GM21390 (cell line): ENCODE results near the gene SCGB1C1.

Experiments
- ATAC-seq: cut with Tn5 transposase; IDR thresholded peaks from one replicate; pipeline ENCODE4 v1.9.1; 2021; ENCODE audit not compliant: unreplicated experiment

The SCGB1C1 gene

DNA sequence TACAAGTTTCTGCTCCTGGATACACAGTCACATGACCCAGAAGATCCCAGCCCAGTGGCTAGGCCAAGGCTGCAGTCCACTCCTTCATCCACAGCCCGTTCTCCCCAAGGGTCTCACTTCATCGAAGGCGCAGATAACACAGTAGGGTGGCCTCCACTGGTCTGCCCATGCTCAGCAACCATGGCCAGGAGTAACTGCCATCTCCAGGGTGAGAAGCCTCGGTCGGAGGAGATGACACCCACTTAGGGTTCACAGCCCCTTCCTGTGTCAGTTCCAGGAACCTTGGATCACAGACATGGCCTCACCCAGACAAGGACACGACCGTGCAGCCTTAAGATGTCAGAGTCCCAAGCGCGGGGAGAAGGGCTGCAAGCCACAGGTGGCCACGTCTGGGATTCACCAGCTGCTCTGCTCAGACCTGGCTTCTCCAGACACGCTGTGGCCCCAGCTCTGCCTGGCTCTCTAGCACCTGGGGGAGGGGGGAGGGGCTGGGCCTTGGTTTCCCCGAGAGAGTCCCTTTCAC lies 11.8 kb downstream of the SCGB1C1 start:
- ATAC-seq: no peak

DNA sequence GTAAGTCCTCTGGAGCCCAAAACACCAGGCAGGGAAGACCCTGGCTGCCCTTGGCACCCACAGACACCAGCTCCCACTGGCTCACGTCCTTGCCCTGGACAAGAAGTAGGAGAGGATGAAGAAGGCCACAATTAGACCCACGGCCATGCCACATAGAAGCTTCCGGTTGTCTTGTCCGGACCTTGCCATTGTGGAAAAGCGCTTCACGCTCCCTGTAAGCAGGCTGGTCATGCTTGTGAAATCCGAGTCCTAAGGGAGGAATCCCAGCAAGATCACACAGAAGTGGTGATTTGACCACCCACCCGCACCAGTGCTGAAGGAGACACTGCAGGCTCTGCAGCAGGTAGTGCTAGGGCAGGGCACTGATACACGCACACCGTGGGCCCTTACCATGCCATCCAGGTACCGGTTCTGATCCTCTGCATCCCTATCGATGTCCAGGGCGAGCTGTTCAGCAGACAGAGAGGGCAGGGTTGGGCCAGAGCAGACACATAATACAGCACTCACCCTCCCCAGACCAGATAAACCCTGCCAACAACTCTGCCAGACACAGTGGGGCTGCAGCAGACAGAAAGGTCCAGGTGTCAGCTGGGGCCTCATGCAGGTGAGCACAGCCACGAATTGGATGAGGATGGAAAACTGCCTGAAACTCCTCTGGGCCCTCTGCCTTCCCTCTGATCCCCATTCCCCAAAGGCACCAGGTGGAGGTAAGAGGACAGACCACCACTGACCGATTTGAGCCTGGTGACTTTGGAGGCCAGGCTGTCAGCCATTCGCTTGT lies 12.5 kb downstream of the SCGB1C1 start:
- no peak for ATAC-seq

DNA sequence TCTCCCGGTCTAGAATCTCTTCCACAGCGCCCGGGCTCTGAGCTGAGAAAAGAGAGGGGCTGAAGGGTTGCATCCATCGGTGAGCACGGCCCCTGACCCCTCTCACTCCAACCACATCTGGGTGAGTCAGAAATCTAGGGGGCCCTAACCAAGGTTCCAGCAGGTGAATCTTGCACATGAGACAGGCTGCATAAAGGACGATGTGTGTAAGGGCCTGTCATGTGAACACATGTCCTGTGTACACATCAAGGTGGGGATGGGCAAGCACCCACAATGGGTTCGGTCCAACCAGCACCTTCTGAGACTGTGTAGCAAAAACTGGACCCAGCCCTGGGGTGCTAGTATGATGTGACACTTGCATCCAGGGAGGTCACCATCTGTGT lies 13.1 kb downstream of the SCGB1C1 start:
- ATAC-seq: no peak

DNA sequence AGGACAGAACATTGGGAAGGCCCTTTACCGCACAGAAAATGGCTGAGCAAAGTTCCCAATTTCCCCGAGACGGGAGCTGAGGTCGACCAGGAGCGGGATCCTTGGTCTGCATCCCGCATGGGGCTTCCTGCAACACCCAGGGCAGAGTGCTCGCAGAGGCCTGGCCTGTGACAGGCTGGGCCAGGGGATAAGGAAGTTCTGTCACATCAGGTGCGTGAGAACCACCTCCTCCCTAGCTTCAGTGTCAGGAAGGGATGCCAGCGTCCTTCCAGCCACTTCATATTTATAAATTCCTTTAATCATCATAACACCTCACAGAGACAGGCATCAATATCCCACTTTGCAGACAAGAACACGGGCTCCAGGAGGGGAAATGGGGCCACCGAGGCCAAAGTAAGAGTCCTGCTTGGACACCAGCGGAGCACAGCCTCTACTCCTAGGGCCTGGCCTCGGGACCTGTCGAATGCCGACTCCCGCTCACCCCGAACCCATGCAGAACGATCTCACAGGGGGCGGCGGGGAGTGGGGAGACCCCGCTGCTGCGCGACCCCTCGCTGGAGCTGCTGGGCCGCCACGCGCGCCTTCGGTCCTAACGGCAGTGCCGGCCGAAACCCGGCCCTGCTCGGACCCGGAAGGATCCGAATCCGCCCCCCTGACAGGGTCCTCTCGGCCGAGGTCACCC lies 13.8 kb downstream of the SCGB1C1 start:
- peak; percentile 2 for ATAC-seq

DNA sequence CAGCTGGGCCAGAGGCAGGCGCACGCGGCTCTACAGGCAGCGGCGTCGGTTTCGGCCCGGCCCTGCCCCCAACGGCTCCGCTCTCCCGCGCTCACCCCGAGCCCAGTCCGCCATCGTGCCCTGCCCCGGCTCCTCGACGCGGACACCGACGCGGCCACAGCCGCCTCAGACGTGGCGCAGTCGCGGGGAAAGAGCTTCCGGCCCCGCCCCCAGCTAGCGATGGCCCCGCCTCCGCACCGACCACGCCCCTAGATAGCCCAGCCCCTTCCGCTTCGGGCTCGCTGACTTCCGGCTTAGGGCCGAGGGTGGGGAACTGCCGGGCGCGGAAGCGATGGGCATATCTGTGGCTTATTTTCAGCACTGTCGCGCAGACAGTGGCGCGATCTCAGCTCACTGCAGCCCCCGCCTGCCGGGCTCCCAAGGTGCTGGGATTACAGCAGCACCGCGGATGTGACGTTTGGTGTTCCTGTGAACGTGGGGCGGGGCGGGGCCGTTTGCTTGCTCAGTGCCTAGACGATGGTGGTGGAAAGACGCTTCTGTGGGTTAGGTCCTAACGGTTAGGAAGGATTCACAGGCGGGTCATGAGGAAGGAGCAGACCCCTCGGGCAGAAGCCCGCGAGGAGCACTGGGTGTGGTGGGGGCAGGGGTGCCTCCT lies 14.5 kb downstream of the SCGB1C1 start, which contains the start of the genes BET1L and RIC8A:
BET1L (minus strand) TSS at position 192 of the 655 bp plus-strand sequence; CDS start at position 114, 78 bp downstream.
RIC8A (plus strand) TSS at position 501 of the 655 bp plus-strand sequence. CDS start 1,147 bp downstream, outside the sequence.
- peak; percentile 72 for ATAC-seq

DNA sequence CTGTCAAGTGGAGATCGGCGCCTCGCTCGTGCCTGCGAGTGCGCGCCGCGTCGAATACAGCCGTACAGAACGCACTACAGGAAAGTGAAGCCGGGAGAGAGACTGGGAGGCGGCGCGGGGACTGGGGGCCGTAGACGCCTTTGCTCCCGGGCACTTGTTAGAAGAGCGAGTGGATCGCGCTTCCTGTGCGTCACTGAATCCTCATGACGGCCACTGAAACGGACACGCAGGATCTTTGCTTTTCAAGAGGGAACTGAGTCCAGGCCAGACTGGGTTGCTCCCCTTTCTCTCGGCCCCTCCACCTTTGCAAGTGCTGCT lies 14.9 kb downstream of the SCGB1C1 start:
- ATAC-seq: no peak

DNA sequence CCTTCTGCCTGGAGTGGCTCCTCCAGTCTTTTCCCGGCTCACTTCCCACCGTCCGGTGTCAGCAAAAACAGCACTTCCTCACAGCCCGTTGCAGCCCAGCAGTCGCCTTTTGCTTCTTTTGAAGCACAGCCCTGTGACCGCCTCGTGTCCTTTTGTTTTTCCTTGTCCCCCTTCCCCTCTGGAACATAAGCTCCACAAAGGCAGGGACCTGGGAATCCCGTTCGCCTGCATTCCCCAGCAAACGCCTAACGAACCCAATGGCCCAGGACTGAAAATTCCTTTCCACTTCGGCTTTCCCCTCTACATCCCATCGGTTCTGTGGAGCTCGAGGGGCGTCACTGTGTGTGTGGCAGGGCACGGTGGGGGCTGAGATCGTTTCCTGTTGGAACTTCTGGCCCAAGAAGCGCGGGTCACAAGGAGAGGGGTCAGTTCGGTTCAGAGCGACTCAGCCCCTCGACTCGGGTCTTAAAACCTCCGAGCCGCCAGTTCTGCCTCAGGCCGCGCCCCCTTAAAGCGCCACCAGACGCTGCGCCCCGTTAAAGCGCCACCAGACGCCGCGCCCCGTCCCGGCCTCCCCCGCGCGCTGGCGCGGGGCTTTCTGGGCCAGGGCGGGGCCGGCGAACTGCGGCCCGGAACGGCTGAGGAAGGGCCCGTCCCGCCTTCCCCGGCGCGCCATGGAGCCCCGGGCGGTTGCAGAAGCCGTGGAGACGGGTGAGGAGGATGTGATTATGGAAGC lies 15.5 kb downstream of the SCGB1C1 start:
- ATAC-seq: no peak

DNA sequence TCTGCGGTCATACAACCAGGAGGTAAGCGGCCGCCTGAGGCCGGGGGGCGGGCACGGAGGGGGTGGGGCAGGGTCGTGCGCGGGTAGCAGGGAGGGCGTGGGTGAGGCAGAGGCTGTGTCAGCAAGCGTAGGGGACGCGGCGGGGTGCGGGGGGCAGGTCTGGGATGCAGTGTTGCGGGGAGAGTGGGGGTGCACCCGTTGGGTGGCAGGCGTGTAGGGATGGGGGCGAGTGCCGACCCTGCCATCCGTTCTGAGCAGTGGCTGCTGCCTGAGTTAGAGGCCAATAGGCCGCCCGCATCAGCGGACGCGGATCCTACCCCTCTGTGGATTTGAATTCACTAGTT lies 16.0 kb downstream of the SCGB1C1 start:
- no peak for ATAC-seq

DNA sequence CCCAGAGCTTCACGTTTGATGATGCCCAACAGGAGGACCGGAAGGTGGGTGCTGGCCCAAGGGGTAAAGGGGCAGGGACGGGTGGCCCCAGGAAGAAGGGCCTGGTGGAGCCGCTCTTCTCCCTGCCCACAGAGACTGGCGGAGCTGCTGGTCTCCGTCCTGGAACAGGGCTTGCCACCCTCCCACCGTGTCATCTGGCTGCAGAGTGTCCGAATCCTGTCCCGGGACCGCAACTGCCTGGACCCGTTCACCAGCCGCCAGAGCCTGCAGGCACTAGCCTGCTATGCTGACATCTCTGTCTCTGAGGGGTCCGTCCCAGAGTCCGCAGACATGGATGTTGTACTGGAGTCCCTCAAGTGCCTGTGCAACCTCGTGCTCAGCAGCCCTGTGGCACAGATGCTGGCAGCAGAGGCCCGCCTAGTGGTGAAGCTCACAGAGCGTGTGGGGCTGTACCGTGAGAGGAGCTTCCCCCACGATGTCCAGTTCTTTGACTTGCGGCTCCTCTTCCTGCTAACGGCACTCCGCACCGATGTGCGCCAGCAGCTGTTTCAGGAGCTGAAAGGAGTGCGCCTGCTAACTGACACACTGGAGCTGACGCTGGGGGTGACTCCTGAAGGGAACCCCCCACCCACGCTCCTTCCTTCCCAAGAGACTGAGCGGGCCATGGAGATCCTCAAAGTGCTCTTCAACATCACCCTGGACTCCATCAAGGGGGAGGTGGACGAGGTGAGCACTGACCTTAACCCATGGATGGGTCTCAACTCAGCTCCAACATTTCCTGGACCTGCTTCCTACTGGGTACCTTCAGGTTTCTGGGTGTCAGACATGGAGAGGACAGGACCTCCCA lies 16.6 kb downstream of the SCGB1C1 start:
- no peak for ATAC-seq

DNA sequence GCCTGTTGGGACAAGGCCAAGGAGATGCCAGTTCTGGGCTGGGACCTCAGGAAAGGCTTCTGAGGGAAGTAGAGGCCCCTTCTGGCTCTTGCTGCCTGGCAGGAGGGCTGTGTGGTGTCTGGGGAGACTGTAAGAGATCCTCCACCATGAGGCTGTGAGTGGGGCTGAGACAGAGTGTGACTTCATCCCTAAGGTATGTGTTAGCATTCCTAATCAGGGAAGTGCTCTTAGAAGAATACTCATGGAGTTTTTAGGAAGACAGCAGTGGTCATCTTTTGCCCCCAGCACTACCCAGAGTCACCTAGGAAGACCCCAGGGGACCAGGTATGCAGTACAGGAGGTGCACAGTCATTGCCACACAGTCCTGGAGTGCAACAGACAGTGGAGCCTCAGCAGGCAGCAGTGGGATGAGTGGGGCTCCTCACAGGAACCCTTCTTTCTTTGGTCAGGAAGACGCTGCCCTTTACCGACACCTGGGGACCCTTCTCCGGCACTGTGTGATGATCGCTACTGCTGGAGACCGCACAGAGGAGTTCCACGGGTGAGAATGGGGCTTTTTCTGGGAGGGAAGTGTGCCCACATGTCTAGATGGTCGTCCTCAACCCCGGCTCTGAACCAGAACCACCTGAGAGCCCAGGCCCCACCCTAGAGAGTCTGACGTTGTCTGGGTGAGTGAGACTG lies 17.4 kb downstream of the SCGB1C1 start:
- no peak for ATAC-seq

DNA sequence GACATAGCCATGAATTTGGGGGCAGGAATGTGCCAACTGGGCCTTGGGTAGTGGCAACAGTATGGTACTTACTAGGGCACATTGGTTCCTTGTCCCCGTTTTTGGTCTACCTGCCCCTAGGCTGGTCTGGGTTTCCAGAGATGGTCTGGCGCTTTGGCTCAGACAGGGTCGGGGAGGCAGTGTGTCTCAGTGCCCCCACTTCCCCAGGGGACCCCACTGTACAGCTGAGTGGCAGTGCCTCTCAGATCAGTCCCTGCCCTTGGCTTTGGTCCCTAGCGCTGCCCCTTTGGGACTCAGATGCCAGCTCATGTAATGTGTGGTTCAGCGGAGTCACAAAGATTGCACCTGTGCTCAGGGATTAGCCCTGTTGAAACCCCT lies 17.9 kb downstream of the SCGB1C1 start:
- ATAC-seq: no peak

DNA sequence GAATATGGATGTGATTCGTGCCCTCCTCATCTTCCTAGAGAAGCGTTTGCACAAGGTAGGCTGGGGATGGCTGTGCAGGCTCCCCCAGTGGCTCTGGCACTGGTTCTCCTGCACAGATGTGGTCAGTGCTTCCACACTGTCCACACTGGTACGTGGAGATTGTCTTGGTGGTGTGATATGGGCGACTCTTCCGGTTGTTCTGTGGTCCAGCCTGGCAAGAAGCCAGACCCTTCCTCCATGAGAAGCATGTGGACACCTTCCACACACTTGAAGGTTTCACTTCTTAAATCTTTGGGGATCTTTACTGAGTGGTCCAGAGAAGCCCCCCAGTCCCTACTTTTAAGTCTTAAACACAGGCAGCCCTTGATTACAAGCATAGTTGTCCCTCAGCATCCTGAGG lies 18.4 kb downstream of the SCGB1C1 start:
- no peak for ATAC-seq

DNA sequence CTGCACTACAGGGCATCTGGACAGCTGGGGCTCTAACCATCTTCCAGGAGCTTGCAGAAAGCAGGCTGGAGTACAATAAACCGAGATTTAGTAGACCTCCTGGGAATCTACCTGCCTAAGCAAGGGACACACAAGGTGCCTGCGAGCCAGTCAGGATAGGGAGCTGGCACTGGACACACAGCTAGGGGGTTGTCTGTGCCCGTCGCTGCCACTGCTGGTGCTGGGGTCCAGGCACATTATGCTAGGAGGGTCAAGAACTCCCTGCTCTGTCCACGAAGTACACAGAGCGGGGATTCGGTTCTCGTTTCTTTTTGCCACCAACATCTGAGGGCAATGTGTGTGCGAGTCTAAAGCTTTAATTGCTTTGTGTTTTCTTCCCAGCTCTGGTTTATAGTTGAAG lies 18.9 kb downstream of the SCGB1C1 start:
- ATAC-seq: no peak

DNA sequence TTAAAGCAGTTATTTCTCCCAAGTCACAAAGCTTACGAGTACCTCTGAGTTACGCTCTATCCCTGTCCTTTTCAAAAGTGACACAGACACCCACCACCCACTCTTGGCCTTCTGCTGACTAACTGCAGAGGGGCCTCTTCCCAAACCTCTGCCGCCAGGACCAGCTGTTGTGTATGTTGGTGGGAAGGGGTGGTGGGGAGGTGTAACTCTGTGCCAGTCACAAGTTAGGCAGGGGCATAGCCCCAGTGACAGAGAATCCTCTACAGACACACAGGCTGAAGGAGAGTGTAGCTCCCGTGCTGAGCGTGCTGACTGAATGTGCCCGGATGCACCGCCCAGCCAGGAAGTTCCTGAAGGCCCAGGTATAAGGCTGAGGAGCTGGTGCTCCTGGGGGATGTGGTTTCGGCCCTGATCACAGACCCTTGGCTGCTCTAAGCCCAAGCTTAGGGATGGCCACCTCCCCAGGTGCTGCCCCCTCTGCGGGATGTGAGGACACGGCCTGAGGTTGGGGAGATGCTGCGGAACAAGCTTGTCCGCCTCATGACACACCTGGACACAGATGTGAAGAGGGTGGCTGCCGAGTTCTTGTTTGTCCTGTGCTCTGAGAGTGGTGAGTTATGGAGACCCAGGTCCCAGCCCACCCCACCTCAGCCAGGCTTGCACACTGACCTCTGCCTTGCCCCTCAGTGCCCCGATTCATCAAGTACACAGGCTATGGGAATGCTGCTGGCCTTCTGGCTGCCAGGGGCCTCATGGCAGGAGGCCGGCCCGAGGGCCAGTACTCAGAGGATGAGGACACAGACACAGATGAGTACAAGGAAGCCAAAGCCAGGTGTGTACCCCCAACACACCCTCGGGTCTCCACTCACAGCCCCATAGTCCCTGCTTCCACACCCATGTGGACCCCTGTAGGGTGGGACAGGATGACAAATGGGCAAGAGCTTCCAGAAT lies 19.5 kb downstream of the SCGB1C1 start:
- ATAC-seq: no peak

DNA sequence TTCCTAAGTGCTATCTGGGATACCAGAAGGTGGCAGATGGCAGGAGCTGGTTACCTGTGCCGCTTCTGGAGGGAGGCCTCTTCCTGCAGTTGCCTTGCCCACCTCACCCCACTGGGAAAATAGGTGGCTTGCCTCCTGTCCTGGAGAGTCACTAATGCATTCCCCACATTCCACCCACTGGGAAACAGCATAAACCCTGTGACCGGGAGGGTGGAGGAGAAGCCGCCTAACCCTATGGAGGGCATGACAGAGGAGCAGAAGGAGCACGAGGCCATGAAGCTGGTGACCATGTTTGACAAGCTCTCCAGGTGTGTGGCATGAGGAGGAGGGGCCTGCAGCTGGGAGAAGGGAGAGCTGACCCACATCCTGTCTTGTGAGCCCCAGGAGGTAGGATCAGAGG lies 20.2 kb downstream of the SCGB1C1 start:
- ATAC-seq: no peak

DNA sequence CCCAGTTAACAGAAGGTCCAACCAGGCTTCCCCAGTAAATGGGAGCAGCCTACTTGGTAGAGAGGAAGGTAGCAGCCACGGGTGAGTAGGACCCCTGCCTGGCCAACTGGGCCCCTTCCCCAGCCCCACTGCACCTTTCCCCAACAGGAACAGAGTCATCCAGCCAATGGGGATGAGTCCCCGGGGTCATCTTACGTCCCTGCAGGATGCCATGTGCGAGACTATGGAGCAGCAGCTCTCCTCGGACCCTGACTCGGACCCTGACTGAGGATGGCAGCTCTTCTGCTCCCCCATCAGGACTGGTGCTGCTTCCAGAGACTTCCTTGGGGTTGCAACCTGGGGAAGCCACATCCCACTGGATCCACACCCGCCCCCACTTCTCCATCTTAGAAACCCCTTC lies 21.2 kb downstream of the SCGB1C1 start:
- ATAC-seq: no peak

DNA sequence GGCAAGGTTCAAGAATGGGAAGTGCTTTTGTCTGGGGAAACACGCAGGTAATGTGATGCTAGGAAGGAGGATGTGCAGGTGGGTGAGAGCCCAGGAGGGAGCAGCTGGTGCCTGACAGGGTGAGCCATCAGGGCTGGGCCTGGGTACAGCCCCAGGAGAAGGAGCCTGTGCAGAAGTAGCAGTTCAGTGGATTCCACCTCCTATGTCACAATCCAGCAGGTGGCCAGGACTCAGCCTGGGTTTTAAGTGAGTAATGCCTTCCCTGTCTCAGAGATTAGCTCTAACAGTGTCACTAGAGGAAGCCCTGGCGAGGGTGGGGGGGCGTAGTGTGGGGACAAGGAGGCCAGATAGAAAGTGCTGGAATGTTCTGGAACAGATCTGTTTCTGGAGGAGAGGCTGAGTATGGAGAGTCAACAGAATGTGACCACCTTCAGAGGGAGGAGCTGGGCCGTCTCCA lies 22.7 kb downstream of the SCGB1C1 start:
- ATAC-seq: no peak

DNA sequence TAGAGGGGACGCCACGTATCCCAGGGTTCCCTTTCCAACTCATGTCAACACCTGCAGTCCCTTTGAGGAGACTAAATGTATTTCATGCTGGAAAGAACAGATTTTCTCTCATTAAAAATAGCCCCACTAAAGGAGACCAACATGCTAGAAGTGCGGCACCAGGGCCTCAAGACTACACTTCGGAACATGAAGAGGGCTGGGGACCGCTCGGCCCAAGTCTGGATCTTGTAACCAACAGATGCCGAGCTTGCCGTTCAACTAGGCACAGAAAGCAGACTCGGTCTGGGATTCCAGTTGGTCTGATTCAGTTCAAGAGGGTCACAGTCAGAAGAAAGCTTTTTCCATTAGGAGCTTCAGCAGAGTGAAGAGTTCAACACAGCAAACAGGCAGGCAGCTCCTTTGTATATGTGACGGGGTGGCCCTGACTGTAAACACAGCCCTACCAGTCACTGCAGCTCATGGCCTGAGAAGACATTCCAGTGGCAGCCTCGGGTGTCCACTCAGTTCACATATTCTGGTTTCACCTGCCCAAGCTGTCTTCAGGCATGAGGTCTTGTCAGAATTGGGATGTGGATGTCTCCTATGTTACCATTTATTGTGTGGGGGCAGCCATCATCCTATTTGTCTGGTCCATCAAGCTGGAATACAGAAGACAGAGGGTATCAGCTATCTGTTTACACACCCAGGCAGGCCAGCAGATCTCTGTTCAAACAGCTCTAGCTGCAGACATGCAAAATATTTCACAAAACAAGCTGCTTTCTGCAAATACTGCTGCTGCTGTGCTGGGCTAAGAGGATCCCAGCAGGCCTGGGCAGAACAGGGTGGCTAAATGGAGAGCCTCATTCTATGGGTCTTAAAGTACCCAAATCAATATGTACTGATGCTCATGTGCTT lies 23.4 kb downstream of the SCGB1C1 start:
- no peak for ATAC-seq
